Islet precursor cell (in vitro differentiated cells): ENCODE measurements around the gene USP34.

Source experiments
- DNase-seq: peaks from one replicate; pipeline ENCODE4 v3.0.0-alpha.2; 2018

USP34 gene

DNA sequence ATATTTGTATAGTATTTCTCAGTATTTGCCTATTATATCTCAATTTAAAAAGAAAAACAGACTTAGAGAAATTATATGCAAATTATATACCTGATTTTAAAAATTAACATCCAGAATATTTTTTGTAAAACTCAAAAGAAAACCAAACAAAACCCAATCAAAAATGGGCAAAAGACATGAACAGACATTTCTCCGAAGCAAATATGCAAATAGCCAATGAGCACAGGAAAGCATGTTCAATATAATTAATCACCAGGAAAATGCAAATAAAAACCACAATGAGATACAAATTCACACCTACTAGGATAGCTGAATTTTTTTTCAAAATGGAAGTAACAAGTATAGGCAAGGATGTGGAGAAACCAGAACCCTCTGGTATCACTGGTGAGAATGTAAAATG is 108.0 kb downstream of the USP34 start:
- DNase-seq = no peak

DNA sequence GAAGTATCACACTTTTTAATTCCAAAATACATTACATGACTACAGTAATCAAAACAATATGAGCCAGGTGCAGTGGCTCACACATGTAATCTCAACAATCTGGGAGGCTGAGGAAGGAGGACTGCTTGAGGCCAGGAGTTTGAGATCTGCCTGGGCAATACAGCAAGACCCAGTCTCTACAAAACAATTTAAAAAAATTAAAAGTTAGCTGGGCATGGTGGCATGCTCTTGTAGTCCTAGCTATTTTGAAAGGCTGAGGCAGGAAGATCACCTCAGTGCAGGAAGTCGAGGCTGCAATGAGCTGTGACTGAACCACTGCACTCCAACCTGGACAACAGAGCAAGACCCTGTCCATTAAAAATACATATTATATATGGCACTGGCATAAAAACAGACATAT is 109.8 kb downstream of the USP34 start:
- DNase-seq = no peak

DNA sequence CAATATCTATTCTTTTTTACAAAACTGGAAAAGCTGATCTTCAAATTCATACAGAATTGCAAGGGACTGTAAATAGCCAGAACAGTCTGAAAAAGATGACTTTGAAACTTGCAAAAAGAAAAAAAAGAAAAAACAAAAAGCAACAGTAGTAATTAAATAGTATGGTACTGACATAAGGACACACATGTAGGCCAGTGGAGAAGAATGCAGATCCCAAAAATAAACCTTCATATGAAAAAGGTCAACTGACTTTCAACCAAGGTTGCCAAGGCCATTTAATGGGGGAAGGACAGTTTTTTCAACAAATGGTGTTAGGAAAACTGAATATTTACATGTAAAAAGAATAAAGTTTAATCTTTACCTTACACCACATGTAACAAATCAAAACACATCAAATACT is 111.8 kb downstream of the USP34 start:
- DNase-seq = no peak

DNA sequence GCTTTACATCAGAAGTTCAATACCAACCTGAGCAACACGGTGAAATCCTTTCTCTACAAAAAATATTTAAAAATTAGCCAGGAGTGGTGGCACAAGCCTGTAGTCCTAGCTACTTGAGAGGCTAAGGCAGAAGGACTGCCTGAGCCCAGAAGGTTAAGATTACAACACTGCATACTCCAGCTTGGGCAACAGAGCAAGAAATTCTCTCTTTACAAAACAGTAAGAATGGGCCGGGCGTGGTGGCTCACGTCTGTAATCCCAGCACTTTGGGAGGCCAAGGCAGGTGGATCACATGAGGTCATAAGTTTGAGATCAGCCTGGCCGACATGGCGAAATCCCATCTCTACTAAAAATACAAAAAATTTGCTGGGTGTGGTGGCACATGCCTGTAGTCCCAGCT is 113.2 kb downstream of the USP34 start:
- no peak for DNase-seq

DNA sequence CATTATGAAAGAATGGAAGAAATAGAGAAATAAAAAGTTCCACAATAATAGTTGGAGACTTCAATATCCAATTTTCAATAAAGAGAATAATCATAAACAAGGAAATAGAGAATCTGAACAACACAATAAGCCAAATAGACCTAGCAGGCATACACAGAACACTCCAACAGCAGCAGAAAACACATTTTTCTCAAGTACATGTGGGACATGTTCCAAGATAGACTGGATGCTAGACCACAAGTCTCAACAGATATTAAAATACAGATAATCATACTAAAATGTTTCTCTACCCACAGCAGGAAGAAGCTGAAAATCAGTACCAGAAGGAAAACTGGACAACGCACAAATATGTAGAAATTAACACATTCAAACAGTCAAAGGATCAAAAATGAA is 113.9 kb downstream of the USP34 start:
- DNase-seq = no peak

DNA sequence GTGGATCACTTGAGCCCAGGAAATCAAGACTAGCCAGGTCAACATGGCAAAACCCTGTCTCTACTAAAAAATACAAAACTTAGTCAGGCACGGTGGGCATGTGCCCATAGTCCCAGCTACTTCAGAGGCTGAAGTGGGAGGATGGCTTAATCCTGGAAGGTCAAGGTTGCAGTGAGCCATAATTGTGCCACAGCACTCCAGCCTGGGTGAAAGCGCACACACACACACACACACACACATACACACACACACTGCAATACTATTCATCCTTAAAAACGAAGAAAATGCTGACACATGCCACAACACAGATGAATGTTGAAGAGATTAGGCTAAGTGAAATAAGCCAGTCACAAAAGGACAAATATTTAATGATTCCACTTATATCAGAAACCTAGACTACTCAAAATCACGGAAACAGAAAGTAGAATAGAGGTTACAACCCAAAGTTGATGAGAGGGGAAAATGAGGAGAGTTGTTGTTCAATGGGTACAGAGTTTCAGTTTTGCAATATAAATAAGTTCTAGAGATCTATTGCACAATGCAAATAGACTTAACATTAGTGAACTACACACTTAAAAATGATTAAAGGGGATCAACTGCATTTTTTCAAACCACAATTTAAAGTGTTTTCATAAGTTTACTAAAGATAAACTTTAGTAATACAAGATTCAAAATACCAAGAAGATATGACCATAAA is 114.5 kb downstream of the USP34 start:
- no peak for DNase-seq

DNA sequence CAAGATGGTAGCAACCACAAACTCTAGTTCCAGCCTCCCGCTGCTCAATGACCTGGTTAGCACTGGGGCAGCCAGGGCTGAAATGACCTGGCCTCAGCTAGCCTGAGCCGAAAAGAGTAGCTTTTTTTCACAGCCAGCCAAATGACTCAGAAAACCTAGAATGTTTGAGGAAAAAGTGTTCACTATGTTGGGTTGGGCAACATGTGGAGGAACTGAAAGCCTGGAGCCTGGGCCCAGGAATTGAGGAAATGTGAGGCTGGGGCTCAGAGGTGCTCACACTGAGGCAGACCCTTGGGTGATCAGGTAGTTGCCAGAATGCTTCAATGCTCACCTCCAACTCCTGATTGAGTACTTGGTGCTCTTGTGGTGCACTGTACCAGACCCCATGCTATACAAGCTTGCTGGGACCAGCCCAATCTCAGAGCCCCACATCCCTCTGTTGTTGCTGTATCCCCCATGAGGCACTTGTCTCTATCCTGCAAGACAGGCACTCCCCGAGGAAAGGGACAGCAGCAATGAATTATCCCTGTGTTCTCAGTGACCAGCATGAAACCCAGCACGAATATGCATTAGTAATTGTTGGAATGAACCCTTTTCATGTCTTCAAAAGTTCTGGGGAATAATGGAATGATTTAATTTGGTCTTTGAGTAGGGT is 116.2 kb downstream of the USP34 start:
- no peak for DNase-seq

DNA sequence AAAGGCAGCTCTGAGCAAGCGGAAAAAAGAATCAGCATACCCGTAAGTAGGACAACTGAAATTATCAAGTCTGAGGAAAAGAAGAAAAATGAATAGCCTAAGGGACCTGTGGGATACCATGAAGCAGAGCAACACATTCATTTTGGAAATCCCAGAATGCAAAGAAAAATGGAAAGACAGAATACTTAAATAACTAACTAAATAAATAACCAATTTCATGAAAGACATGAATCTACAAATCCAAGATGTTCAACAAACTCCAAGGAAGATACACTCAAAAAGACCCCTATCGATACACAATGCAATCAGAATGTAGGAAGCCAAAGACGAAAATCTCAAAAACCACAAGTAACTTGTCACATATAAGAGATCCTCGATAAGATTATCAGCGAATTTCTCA is 117.0 kb downstream of the USP34 start:
- no peak for DNase-seq

DNA sequence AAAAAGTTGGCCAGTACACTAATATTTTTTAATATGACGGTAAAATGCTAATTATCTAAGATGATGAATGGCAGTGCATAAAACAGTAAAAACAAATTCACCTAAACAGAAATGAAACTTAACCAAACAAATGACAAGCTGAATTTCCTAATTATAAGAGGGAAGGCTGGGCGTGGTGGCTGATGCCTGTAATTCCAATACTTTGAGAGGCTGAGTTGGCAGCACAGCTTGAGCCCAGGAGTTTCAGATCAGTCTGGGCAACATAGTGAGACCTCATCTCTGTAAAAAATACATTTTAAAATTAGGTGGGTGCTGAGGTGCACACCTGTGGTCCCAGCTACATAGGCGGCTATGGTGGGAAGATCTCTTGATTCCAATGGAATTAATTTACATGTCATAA is 120.1 kb downstream of the USP34 start:
- DNase-seq = no peak

DNA sequence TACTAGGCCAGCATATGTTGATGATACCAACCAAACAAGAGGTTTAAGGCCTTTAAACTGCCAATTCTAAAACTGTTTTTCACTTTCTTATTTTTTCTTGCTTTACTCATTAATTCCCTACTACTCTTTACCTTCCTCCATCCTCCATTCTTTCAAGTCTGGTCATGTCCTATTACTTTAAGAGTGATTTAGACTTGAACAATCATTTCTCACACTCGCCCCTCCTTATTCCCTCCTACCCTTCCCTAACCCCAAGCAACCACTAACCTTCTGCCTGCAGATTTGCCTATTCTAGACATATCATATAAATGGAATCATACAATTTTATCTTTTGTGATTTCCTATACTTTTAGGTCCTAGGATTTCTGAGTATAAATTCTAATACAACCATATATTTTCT is 127.7 kb downstream of the USP34 start:
- DNase-seq = no peak

DNA sequence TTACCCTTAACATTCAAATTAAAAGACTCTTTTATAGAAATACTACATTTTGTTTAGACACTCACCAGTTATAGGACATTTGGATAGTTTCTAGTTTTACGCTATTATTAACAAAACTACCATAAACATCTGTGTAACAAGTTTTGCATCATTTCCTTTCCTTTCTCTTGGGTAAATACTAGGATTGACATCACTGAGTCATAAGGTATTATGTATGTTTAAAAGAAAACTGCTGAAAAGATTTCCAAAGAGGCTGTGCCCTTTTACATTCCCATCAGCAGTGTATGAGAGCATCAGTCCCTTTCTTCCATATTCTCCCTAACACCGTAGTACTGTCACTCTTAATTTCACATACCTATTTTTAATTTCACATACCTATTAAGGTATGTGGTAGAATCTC is 130.6 kb downstream of the USP34 start:
- DNase-seq = no peak

DNA sequence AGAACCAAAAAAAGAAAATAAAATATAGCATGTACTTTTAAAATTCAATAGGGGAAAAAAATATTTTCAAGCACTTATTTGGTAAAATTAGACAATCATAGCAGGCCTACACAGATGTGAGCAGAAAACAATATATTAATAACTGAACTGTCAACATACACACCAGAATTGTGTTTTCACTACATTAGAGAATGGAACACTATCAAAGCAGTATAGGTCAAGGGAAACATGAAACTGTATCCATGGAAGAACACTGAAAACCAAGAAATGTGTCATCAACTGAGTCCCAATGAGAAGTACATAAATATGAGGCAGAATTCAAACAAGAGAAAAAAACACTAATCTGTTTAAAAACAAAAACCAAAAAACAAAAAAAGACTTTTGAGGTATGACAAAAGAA is 132.4 kb downstream of the USP34 start:
- no peak for DNase-seq

DNA sequence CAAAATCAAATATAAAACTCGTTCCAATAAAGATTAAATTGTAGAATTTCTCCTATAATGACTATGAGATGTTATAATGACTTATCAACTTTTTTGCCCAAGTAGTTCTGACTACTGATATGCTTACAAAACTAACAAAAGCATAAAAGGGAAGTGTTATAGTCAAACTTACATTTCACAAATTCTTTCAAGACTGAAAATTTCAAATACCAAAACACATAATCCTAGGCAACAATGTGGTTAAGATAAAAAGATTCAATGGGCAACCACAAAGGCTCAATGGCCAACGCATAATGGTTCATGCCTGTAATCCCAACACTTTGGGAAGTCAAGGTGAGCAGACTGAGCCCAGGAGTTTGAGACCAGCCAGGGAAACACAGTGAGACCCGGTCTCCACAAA is 135.7 kb downstream of the USP34 start:
- DNase-seq = no peak

DNA sequence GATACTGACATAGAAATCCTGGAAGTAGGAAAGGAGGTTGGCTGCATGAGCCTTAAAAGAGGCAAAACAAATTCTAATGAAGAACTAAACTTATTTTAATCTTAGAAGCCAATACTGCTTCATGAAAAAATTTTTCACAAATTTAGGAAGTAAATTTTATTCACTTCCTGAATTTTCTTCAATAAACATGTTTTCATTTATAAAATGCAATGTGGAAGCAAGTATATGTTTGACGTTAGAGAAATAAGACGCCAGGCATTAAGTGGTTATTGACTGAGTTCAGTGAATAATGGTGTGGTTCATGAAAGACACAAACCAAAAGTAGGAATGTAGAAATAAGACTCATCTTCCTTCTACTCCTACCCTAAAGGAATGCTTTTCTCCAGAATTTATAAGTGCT is 136.4 kb downstream of the USP34 start:
- DNase-seq = no peak

DNA sequence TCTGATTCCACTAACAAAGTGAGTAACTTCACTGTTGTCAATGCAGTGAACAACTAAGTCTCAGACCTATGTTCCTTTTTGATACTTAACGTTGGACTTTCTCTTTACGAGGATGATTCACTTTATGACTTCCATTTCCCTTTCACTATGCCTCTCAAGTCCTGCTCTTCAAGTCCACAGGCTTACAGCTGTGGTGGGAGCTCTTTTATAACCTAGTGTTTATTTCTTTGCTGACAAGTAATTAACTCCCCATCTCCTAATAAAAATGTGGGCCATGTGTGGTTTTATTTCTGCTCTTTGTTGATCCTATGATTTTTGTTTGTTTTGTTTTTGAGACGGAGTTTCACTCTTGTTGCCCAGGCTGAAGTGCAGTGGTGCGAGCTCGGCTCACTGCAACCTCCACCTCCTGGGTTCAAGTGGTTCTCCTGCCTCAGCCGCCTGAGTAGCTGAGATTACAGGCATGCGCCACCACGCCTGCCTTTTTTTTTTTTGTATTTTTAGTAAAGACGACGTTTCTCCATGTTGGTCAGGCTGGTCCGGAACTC is 142.1 kb downstream of the USP34 start:
- DNase-seq = no peak

DNA sequence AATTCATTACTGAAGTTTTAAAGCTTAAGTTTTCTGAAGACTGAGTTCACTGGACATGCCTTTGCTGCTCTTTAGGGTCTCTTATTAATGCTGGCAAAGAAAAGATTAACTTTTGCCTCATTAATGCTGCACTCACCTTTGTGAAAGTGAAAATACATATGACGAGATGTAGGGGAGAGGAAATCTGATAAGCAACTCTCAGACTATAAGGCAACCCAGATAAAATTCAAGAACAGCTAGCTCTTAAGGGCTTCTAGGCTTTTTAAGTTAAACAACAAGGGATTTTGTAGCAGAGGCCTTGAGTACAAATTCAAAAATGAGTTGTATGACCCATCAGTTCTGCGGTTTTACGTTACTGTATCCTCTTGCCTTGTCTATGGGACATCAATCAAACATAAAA is 143.7 kb downstream of the USP34 start:
- DNase-seq = no peak

DNA sequence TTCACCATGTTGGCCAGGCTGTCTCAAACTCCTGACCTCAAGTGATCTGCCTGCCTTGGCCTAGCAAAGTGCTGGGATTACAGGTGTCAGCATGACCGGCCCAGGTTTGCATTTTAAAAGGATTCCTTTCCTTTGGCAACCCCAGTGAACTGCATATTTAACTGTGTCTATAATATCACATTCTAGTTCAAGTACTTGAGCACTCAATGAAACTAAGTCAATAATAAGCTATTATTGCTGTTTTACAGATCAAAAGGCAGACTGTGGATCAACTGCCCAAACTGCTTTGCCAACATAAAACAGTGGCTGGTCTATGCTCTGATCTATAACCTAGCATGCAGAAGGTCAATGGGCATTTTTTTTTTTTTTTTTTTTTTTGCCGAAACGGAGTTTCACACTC is 144.5 kb downstream of the USP34 start:
- no peak for DNase-seq

DNA sequence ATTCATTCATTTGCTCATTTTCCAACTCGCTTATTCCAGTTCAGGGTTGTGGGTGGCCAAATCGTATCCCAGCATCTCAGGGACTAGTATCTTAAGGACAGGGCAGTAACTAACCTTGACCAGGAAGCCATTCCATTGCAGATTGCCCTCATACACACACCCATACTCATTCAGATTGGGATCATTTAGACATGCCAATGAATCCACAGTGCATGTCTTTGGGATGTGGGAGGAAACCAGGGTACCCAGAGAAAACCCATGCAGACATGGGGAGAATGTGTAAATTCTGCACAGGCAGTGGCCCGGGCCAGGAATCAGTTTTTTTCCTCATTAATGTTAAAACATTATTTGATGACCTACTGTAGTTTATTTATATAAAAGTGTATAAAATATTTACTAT is 150.7 kb downstream of the USP34 start:
- DNase-seq = no peak

DNA sequence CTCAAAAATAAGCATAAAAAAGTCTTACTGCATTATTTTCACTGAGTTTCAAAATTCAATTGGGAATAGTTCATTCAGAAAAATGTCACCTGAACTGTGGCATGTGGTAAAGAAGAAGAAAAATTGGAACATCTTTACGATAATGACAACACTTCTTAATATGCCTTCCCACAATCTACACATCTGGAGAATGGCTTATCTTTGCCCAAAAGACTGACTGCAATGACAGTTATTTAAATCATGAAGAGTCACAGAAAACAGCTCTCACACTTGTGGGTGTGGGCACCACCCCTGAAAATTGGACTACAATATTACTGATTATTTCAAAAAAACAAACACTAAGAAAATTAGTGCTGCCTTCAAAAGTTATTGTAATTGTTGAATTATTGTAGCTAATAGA is 152.3 kb downstream of the USP34 start:
- no peak for DNase-seq

DNA sequence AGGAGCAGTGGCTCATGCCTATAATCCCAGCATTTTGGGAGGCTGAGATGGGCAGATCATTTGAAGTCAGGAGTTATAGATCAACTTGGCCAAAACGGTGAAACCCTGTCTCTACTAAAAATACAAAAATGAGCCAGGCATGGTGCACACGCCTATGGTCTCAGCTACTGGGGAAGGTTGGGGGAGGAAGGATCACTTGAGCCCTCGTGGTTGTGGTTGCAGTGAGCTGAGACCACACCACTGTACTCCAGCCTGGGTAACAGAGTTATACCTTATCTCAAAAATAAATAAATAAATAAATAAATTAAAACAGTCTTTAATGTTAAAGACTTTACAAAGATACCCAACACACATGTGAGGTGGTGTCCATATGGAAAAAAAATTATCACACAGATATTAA is 174.9 kb downstream of the USP34 start:
- DNase-seq = no peak

DNA sequence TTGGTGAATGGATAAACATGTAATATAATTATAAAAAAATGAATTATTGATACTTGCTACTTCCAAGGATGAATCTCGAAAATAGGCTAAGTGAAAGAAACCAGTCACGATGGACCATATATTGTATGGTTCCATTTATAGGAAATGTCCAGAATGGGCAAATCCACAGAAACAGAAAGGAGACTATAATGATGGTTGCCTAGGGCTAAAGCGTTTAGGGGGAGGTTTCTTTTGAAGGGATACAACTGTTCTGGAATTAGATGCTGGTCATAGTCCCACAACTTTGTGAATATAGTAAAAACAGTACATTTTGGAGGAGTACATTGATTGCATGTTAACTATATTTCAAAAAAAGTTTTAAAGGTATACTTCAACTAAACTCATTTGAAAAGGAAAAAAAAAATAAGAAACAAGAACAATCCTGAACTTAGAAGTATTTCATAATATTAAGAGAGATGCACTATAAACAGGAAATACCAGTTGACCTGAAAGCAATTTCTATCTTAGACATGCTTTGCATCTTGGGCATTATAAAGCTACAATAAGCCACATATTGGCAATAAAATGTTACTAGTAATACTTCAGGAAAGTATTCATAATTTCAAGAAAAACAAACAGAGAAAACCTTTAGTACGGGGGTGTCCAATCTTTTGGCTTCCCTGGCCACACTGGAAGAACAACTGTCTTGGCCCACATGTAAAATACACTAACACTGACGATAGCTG is 178.9 kb downstream of the USP34 start:
- DNase-seq = no peak

DNA sequence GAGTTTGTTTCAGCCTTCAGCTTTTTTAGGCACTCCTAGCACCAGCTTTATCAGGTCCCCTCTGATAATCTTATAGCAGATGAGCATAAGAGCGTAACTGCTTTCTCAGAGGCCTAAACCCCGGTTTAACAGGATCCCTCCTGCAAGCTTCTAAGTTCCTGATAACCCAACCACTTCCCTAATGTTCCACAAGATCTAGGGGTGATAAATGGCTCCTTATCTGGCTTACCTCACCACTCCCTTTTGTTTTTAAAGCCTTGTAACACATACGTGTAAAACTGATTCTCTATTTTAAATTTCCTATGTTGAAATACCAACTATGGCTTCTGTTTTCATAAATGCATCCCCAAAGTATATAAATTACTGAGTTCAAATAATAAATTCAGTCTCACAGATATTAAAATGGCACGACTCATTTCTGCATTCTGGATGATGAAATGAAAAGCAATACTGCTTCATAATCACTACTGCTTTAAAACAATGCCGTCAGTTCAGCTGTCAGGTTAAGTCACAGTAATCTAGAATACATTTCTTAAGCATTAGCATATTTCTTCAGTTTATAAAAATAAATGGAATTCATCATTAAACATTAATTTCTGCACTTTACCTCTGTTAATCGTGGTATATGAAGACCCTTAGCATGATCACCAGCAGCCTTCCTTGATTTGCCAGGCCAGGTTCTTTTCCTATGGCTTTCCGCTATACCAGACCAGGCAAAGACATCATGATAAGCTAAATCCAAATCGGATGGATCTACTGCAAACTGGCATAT is 182.6 kb downstream of the USP34 start:
- no peak for DNase-seq

DNA sequence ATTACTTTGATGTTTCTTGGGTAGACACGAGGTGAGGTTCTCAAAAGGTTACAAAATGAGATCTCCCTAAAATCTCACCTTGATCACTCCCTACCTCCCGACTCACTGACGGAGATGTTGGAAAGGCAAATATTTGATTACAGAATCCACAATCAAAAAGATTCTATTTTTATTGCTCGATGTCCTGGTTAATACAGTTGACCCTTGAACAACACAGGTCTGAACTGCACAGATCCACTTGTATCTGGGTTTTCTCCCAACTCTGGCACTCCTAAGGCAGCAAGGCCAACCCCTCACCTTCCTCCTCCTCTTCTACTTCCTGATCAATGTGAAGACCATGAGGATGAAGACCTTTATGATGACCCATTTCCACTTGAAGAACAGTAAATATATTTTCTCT is 183.6 kb downstream of the USP34 start:
- no peak for DNase-seq
